Adrenal gland (tissue), 5 donors: ENCODE measurements around the gene LRRC63.
"Not testable (repeated sequence)": the region's sequence is repeated elsewhere in the genome, so short reads cannot be mapped to it uniquely, and the experiment has no call there.

ENCODE experiments used
- POLR2A ChIP-seq, 2 donors: fragments of 450-650 bp; IDR thresholded peaks; one replicate each; pipeline ENCODE4 v1.6.1; 2017; ENCODE audit warnings: antibody characterized with exemption in 2 of 2, mild to moderate bottlenecking in 2 of 2, moderate library complexity in 1 of 2
- TF ChIP-seq, protein P1 (sequence below), 6 experiments: fragments of 450-650 bp in 4 of 6; fragments of 200-600 bp in 2 of 6; sonication (generic) in 1 of 6; IDR thresholded peaks; 1 replicate in 5 of 6; 2 replicates in 1 of 6; pipeline versions ENCODE4 v1.5.1 to v1.8.0; 2016 to 2021; ENCODE audit warnings: antibody characterized with exemption in 6 of 6, mild to moderate bottlenecking in 2 of 6, moderate library complexity in 1 of 6
- donor health status: DM: no; HTN: no; CAD: no.

GRCh38 chr13:46214741-46215140 lies 3.0 kb downstream of the LRRC63 start:
- TF ChIP-seq, protein P1, sequence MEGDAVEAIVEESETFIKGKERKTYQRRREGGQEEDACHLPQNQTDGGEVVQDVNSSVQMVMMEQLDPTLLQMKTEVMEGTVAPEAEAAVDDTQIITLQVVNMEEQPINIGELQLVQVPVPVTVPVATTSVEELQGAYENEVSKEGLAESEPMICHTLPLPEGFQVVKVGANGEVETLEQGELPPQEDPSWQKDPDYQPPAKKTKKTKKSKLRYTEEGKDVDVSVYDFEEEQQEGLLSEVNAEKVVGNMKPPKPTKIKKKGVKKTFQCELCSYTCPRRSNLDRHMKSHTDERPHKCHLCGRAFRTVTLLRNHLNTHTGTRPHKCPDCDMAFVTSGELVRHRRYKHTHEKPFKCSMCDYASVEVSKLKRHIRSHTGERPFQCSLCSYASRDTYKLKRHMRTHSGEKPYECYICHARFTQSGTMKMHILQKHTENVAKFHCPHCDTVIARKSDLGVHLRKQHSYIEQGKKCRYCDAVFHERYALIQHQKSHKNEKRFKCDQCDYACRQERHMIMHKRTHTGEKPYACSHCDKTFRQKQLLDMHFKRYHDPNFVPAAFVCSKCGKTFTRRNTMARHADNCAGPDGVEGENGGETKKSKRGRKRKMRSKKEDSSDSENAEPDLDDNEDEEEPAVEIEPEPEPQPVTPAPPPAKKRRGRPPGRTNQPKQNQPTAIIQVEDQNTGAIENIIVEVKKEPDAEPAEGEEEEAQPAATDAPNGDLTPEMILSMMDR (IDR thresholded peaks at IDR 0.05): not testable (repeated sequence)
- not testable (repeated sequence) for TF ChIP-seq POLR2A (IDR thresholded peaks at IDR 0.05)
